Choroid plexus epithelial cell (primary cell): ENCODE data around the gene KBTBD4.
A peak's percentile ranks its signal among the peaks of the same experiment; 100 is the strongest.

ENCODE experiments used
- DNase-seq: peaks from one replicate; pipeline ENCODE4 v3.0.0-alpha.2; 2010; ENCODE audit warnings: low read depth
- H3K4me3 ChIP-seq: 2 replicates; pipeline ENCODE4 v1.5.1; 2011; ENCODE audit warnings: low read depth, mild to moderate bottlenecking, control low read depth, low read length, moderate library complexity
- CTCF ChIP-seq: conservative IDR thresholded peaks from 2 replicates; pipeline ENCODE4 v1.5.1; 2011; ENCODE audit warnings: low read depth, mild to moderate bottlenecking, control low read depth, inconsistent platforms, low read length, moderate library complexity

Gene KBTBD4

GRCh38 chr11:47591764-47592163, 13.0 kb upstream of the KBTBD4 start:
- DNase-seq, result no peak

GRCh38 chr11:47589977-47590861, 11.4 kb upstream of the KBTBD4 start:
- peak overlapping the region; percentile 46 for H3K4me3 ChIP-seq
- DNase-seq, result no peak
- TF ChIP-seq CTCF, result no peak

More at GRCh38 chr11:47591764-47592163, 13.0 kb upstream of the KBTBD4 start:
- H3K4me3 ChIP-seq, result no peak overlapping the region
- no peak for TF ChIP-seq CTCF

DNA sequence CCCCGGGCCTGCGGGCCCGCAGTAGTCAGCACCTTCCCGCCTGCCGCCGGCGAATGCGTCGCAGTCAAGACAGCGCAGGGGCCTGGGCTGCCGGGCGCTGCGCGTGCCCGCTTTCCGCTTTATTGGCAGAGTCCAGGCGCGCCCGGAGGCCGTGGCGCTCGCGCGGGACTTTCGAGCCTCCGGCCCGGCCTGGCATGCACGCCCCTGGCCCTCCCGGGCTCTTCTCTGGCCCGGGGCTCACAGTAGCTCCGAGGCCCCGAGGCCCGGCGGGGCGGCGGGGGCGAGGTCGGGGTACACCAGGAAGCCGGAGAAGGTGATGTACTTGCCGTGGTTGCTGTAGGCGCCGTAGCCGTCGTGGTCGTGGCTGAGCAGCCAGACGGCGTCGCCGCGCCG, 10.8 kb upstream of the KBTBD4 start:
- peak overlapping the region; percentile 46 for H3K4me3 ChIP-seq
- TF ChIP-seq CTCF, result no peak
- no peak for DNase-seq

DNA sequence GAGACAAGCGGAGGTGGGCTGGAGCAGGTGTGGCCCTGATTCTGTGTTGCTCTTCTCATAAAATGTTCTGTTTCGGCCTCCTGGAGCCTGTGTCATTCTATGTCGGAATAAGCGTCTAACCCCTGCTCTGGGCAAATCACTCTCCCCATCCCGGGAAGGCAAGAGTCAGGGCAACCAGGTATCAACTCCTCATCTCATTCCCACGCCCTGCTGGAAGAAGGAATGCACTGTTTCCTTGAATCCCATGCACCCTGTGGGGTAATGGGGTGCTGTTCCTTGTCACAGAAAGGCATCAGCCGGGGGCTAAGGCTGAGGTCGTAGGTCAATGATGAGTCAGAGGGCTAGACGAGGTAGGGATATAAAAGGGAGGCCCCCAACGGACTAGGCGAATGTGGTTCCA, 10.3 kb upstream of the KBTBD4 start:
- no peak overlapping the region for H3K4me3 ChIP-seq
- DNase-seq, result no peak
- no peak for TF ChIP-seq CTCF

DNA sequence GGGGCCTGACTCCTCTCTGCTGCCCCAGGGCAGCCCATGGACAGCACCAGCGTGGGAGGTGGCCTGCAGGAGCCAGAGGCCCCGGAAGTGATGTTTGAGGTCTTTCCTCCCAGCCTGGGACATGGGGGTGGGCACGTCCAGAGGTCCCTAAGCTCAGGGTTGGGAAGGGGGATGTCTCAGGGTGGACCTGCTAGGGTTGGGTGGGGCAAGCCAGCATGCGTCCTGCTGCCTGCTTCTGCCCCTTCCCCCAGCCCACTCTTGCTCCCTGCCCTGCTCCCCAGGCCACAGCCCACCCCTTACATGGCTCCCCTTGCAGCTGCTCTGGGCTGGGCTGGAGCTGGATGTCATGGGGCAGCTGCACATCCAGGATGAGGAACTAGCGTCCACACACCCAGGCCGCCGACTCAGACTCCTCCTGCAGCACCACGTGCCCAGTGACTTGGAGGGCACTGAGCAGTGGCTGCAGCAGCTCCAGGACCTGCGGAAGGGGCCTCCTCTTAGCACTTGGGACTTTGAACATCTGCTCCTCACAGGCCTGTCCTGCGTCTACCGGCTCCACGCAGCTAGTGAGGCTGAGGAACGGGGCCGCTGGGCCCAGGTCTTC, 9.1 kb upstream of the KBTBD4 start:
- H3K4me3 ChIP-seq, result no peak overlapping the region
- DNase-seq, result no peak
- TF ChIP-seq CTCF, result no peak

DNA sequence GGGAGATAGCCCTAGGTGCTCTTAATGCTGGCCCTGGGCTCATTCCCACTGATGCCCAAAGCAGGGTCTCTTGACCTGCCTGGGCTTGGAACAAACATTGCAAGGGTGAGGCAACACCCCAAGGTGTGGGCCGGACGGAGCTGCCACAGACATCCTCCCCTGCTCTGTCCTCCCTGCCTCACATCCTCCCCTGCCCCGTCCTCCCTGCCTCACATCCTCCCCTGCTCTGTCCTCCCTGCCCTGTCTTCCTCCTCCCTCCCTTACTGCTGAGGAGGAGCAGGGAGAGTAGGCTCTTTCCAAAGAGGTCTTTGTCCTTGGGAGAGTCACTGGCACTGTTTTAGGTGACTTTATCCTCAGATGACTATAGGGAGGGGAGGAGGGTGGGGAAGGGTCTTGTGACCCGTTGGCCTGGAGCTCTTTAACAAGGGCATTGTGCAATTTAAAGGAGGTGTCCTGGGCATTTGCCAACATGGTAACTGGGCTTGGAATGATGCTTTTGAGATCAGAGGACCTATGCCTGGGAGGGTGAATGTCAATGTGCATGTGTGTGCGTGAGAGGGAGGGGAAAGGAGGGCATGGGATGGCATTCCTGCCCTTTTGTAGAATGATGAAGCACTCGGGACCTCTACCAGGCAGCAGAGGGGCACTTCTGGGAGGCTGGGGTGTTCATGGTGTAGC, 8.4 kb upstream of the KBTBD4 start:
- no peak overlapping the region for H3K4me3 ChIP-seq
- no peak for TF ChIP-seq CTCF
- no peak for DNase-seq
